DND-41 (cell line): ENCODE data around the gene CHN2.

Experiments
- ATAC-seq: fragments of 200-7000 bp; cut with Tn5 transposase; 3 replicates; pipeline ENCODE4 v1.9.1; 2021; ENCODE audit warnings: low read depth; ENCODE audit not compliant: insufficient read depth
- DNase-seq: peaks from one replicate; pipeline ENCODE4 v3.0.0-alpha.2; 2020
- H2AFZ ChIP-seq: 2 replicates; pipeline ENCODE4 v1.6.0; 2012; ENCODE audit warnings: low read depth, low read length
- H3K27ac ChIP-seq: 2 replicates; pipeline ENCODE4 v1.5.1; 2012; ENCODE audit warnings: low read length, inconsistent platforms
- H3K27me3 ChIP-seq: fragments of 200-600 bp; sonication (generic); 2 replicates; pipeline ENCODE4 v1.6.0; 2012; ENCODE audit warnings: low read length, mild to moderate bottlenecking, inconsistent platforms; ENCODE audit not compliant: insufficient read depth, poor library complexity
- H3K36me3 ChIP-seq: 2 replicates; pipeline ENCODE4 v1.5.1; 2012; ENCODE audit warnings: low read length, inconsistent platforms; ENCODE audit not compliant: insufficient read depth
- H3K4me1 ChIP-seq: 2 replicates; pipeline ENCODE4 v1.5.1; 2012; ENCODE audit warnings: mild to moderate bottlenecking, low read length; ENCODE audit not compliant: insufficient read depth
- H3K4me2 ChIP-seq: 2 replicates; pipeline ENCODE4 v1.6.0; 2012; ENCODE audit warnings: mild to moderate bottlenecking, moderate library complexity, low read length, inconsistent platforms; ENCODE audit not compliant: insufficient read depth
- H3K4me3 ChIP-seq, 2 experiments: fragments of 200-600 bp in 1 of 2; shearing (Covaris generic) in 1 of 2; 2 replicates each; pipeline ENCODE4 v1.5.1; 2012 to 2016; ENCODE audit warnings: inconsistent platforms in 2 of 2, low read length in 2 of 2, mild to moderate bottlenecking in 2 of 2, low read depth in 1 of 2, moderate library complexity in 1 of 2
- H3K79me2 ChIP-seq: 2 replicates; pipeline ENCODE4 v1.6.0; 2012; ENCODE audit warnings: low read length, inconsistent platforms; ENCODE audit not compliant: insufficient read depth
- H3K9ac ChIP-seq: 2 replicates; pipeline ENCODE4 v1.6.0; 2012; ENCODE audit warnings: low read depth, mild to moderate bottlenecking, inconsistent platforms, low read length, moderate library complexity
- H3K9me3 ChIP-seq: 2 replicates; pipeline ENCODE4 v1.5.1; 2012; ENCODE audit warnings: low read length, moderate library complexity, mild to moderate bottlenecking, inconsistent platforms; ENCODE audit not compliant: insufficient read depth, severe bottlenecking
- H4K20me1 ChIP-seq: 2 replicates; pipeline ENCODE4 v1.6.0; 2012; ENCODE audit warnings: low read length; ENCODE audit not compliant: insufficient read depth
- EZH2 ChIP-seq: IDR thresholded peaks from 3 replicates; pipeline ENCODE4 v1.6.1; 2012; ENCODE audit warnings: borderline replicate concordance, low read depth, mild to moderate bottlenecking, moderate library complexity, low read length, inconsistent platforms; ENCODE audit not compliant: severe bottlenecking
- TF ChIP-seq, protein P1 (sequence below): IDR thresholded peaks from 2 replicates; pipeline ENCODE4 v1.5.1; 2012; ENCODE audit warnings: borderline replicate concordance, low read length, moderate library complexity, mild to moderate bottlenecking; ENCODE audit not compliant: poor library complexity, severe bottlenecking; ENCODE audit errors: extremely low read depth

Gene CHN2

DNA sequence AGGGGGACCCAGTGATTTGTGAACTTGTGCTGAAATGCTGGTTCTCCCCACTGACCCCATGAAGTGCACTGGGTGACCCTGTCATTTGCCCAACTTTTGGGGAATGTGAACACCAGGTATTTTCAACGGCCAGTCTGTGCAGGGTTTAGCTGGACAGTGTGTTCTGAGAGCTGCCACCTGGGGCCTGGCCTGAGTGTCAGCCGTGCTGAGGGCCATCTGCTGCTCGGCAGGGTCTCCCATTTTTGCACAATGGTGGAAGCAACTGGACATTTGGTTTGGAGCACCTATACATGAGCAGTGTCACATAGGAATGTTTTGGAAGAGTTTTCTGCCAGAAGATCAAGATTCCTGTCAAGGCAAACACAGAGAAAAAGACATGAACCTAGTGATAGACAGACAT, 5.2 kb downstream of the CHN2 start:
- no peaks in the 10 kb centered on the region for H3K27me3 ChIP-seq
- no peak overlapping the region for H3K4me3 ChIP-seq
- ATAC-seq (no peak), DNase-seq (no peak)
- H3K4me2 ChIP-seq = no peak overlapping the region
- H3K4me1 ChIP-seq = peaks cover 20% of the 10 kb centered on the region
- H3K9me3 ChIP-seq = no peaks in the 10 kb centered on the region
- H3K36me3 ChIP-seq = no peaks in the 10 kb centered on the region
- H4K20me1 ChIP-seq = no peaks in the 10 kb centered on the region; the same call in 1 of the 2 replicates
- no peak for TF ChIP-seq EZH2
- TF ChIP-seq, protein P1, sequence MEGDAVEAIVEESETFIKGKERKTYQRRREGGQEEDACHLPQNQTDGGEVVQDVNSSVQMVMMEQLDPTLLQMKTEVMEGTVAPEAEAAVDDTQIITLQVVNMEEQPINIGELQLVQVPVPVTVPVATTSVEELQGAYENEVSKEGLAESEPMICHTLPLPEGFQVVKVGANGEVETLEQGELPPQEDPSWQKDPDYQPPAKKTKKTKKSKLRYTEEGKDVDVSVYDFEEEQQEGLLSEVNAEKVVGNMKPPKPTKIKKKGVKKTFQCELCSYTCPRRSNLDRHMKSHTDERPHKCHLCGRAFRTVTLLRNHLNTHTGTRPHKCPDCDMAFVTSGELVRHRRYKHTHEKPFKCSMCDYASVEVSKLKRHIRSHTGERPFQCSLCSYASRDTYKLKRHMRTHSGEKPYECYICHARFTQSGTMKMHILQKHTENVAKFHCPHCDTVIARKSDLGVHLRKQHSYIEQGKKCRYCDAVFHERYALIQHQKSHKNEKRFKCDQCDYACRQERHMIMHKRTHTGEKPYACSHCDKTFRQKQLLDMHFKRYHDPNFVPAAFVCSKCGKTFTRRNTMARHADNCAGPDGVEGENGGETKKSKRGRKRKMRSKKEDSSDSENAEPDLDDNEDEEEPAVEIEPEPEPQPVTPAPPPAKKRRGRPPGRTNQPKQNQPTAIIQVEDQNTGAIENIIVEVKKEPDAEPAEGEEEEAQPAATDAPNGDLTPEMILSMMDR = no peak
- H2AFZ ChIP-seq = no peak overlapping the region
- no peak overlapping the region for H3K9ac ChIP-seq
- H3K27ac ChIP-seq = no peak overlapping the region
- no peaks in the 10 kb centered on the region for H3K79me2 ChIP-seq

DNA sequence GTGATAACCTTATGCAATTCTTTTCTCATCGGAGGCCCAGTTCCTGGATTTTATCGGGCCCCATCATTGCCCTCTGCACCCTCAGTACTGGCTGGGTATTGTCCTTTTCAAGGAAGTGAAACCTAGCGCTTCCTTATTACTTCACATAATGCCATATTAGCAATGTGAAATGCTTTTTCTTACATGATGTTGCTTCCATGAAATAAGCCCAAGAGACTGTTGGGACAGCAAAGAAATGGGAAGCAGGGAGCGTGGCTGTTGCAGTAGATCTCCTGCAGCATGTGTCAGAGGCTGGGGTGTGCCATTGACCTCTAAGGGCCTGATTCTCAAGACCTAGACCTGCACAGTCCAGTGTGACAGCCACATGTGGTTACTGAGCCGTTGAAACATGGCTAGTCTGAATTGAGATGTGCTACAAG, 8.1 kb downstream of the CHN2 start:
- H3K4me1 ChIP-seq = peaks cover 4% of the 10 kb centered on the region
- H3K27ac ChIP-seq = no peak overlapping the region

DNA sequence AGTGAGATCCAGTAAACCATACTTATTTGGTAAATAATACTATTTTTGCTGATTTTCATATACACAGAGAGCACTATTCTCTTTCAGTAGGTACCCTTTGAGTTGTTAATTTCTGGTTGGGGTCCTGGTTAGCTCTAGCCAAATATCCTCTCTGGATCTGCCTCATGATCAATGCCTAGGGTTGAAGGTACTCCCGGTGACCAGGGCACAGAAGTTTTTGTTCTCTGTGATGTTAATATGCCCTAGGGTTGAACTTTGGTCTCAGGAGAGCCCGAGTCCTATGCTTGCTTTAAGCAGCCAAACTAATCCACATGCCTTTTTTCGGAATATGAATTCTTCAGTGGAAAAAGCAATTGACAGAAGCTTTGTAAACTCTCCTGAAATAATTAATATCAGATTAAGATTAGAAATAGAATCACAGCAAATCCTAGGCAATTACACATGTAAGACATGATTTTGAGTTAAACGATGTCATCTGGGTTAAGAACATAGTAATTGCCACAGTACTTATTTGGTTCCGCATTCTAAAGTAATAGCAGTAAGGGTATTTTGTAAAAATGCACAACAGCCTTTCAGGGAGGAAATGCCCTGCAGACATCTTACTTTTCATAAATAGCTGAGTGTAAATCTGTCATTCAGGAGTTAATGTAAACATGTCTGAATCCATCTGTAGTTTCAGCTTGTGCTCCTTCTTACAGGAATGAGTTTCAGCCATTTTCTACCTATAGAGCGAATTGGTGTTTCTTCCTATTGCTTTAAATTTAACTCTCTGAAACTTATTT, 10.1 kb downstream of the CHN2 start:
- Histone ChIP-seq H3K9ac (no peak overlapping the region), H3K4me3 (no peak overlapping the region), H3K27ac (no peak overlapping the region), H3K79me2 (no peaks in the 10 kb centered on the region), H2AFZ (no peak overlapping the region), H4K20me1 (peaks cover 6% of the 10 kb centered on the region; the same call in 1 of the 2 replicates), H3K36me3 (no peaks in the 10 kb centered on the region), H3K9me3 (no peaks in the 10 kb centered on the region), H3K4me1 (peaks cover 14% of the 10 kb centered on the region), H3K27me3 (no peaks in the 10 kb centered on the region), H3K4me2 (no peak overlapping the region)
- TF ChIP-seq, protein P1 = no peak
- no peak for TF ChIP-seq EZH2
- ATAC-seq (no peak), DNase-seq (no peak)

More for the DNA sequence above, 8.1 kb downstream of the CHN2 start:
- H3K79me2 ChIP-seq = no peaks in the 10 kb centered on the region
- DNase-seq (no peak), ATAC-seq (no peak)
- H3K36me3 ChIP-seq = no peaks in the 10 kb centered on the region
- H3K27me3 ChIP-seq = no peaks in the 10 kb centered on the region
- no peak for TF ChIP-seq EZH2
- TF ChIP-seq, protein P1 = no peak
- no peak overlapping the region for H3K9ac ChIP-seq
- no peak overlapping the region for H3K4me3 ChIP-seq
- no peak overlapping the region for H2AFZ ChIP-seq
- no peaks in the 10 kb centered on the region; the same call in 1 of the 2 replicates for H4K20me1 ChIP-seq
- H3K9me3 ChIP-seq = no peaks in the 10 kb centered on the region
- H3K4me2 ChIP-seq = no peak overlapping the region
